Cerebellar cortex (tissue), 1 donor: ENCODE measurements around the gene RABAC1.

Experiments
- DNase-seq: peaks from one replicate; pipeline ENCODE4 v3.0.0-alpha.2; 2015; ENCODE audit warnings: low spot score

The RABAC1 gene

DNA sequence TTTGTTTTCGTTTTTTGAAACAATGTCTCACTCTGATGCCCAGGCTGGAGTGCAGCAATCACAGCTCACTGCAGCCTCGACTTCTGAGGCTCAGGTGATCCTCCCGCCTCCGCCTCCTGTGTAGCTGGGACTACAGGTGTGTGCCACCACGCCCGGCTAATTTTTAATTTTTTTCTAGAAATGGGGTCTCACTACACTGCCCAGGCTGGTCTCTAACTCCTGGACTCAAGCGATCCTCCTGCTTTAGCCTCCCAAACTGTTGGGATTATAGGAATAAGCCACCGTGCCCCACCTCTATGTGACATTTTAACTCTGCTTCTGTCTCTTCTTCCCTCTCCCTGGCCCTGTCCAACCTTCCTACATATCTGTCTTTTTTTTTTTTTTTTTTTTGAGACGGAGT is 29.8 kb upstream of the RABAC1 start:
- DNase-seq: no peak

DNA sequence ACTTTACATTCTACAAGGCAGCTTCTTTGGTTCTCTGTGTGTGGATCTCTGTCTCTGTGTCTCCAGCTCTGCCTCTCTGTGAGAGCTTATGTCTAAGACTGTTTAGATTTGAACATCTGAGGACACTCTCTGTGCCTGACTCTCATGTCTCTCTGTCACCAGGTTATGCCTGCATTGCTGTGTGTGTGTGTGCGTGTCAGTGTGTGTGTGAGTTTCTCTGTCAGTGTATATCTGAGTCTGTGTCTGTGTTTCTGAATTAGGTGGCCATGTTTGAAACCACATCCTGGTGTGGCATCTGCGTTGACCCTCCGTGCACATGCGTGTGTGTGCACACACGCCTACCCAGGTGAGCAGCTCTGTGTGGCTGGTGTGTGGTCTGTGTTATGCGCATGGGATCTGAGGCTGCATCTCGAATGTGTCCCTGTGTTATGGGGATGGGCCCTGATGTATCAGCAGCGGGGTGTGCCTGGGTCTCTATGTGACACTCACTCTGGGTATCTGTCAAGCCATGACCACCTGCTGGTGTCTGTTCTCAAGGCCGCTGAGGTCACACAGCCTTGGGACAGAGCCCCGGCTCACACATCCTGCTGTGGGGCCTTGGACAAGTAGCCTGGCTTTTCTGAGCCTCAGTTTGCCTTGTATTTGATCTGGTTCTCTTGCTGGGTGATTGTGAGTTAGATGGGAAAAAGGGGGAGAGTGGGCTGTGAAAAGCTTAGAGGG is 28.2 kb upstream of the RABAC1 start:
- DNase-seq: no peak

DNA sequence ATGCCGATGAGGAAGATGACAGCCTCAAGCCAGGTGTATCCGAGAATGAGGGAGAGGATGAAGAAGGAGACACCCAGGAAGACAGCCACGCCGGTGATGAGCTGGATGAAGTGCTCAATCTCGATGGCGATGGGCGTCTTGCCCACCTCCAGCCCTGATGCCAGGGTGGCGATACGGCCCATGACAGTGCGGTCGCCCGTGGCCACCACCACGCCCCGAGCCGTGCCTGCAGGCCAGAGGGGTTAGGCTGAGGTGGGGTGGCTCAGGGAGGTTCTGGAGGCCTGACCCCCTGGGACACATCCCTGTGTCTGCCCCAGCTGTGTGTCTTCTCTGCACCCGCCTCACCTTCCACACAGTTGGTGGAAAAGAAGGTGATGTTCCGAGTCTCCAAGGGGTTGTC is 25.8 kb upstream of the RABAC1 start:
- DNase-seq: no peak

DNA sequence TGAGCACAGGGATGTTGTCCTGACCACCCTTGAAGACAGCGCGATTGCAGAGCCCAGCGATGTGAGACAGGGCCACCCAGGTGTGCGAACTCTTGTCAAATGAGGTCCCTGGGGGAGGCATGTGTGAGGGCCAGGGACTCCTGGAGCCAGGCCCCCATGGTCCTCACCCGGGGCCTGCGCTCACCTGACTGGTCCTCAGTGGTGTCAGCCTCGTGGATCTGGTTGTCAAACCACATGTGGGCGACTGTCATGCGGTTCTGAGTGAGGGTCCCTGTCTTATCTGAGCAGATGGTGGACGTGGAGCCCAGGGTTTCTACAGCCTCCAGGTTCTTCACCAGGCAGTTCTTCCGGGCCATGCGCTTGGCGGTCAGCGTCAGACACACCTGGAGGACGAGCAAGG is 22.6 kb upstream of the RABAC1 start:
- no peak for DNase-seq

DNA sequence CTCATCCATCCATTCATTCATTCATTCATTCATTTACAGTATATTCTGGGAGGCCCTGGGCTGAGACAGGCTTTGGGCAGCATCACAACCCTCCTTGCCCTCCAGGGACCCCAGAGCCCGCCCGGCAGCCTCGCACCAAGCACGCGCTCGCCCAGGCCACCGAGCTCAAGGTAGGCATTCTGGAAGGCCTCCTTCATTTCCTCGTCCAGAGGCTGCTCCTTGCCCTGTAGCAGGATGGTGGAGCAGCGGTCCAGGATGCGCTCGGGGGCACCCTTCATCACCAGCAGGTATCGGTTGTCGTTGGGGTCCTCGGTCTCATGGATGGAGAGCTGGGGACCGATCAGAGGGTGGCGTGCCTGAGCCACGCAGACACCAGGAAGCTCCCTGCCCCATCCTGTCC is 19.3 kb upstream of the RABAC1 start:
- DNase-seq: no peak

DNA sequence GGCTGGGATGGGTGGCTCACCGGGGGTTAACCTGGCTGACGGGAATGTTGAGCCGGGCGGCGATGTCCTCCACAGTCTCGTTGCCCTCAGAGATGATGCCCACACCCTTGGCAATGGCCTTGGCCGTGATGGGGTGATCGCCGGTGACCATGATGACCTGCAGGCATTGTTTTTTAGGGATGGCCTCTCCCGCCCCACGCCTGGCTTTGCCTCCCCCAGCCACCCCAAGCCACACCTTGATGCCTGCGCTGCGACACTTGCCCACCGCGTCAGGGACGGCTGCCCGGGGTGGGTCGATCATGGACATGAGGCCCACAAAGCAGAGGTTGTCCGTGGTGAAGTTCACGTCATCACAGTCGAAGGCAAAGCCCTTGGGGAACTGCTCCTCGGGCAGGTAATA is 18.8 kb upstream of the RABAC1 start:
- DNase-seq: no peak

DNA sequence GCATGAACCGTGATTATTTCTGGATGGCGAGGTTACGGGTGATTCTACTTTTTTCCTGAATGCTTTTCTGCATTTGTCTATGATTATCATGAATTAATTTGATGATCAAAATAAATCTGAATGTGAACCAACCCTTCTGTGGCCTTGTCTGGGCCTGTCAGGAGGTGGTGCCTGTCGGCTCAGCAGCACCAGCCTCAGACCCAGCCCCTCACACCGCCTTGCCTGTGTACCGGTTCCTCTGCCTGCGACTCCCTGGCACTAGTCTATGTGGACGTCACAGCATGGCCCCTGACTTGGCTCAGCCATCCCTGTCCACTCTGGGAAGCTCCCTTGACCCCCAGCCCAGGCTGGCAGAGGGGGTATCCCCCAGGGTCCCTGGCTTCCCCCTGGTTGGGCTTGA is 15.5 kb upstream of the RABAC1 start:
- no peak for DNase-seq

DNA sequence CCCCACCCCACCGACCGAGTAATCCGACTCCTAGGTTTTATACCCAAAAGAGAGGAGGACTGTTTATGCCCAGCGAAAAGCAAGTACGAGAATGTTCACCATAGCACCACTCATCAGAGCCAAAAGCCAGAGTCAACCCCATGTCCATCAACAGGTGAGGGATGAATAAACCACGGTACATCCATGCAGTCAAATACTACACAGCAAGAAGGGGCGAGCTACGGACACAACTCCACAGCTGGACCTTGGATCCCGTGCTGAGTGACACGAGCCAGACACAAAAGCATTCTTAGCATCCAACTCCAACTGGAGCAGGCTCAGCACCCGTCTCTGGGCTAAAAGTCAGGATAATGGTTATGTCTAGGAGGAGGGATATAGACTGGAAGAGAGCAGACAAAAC is 12.2 kb upstream of the RABAC1 start:
- DNase-seq: no peak

DNA sequence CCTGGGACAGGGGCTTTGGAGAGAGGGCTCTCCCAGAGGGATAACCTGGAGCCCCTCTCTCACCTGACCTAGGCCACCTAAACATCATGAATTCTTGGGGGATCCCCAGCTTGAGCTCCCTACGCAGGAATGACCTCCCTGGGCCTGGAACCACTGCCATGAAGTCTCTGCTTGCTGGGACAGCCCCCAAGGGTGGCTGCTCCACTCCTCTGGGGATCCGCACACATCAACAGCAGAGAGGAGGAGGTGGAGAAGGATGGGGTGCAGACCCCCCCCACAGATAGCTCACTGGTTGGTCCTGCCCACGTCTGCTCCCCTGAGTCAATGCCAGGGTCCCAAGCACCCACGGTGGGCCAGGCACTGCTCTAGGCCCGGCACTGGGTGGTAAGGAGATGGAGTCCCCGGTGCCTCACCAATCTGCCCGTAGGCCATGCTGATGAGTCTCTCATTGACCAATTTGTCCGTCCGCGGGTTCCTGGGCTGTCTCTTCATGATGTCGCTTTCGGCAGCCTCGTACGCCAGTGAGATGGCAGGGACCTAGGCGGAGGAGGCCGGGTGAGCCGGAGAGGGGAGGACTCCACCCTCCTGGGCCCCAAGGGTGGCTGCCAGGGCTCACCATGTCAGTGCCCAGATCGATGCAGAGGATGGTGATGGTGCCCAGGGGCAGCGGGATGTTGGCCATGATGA is 10.8 kb upstream of the RABAC1 start:
- DNase-seq: no peak

DNA sequence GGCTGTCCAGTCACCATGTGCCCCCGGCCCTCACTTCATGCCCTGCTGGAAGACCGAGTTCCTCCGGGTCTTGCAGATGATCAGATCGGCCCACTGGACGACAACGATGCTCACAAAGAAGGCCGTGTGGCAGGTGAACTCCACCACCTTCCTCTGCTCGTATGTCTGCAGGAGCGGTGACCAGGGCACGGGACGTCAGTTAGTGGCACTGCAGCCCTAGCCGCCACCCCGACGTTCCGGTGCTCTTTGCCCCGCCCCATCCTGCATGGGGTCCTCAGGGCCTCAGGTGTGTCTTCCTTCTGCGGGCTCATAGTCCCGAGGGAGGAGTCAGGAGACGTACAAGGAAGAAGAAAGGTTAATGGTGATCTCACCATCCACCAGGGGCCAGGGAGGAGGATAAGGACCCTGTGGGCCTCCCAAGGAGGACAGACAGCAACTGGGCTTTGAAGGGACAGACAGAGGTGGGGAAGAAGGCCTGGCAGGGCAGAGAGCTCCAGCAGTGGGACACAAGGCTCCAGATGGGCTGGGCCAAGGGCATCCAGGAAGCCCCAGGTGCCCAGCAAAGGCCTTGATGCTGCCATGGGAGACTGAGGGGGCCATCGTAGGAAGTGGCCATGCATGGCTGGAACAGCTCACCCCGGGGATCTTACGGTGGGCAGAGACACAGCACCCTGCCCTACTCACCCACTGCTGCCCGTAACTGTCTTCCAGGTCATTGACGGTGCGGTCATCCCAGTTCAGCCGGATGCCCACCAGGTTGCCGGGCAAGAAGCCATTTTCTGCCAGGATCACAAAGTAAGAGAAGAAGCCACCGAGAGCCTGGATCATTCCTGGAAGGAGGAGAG is 9.9 kb upstream of the RABAC1 start:
- DNase-seq: no peak

DNA sequence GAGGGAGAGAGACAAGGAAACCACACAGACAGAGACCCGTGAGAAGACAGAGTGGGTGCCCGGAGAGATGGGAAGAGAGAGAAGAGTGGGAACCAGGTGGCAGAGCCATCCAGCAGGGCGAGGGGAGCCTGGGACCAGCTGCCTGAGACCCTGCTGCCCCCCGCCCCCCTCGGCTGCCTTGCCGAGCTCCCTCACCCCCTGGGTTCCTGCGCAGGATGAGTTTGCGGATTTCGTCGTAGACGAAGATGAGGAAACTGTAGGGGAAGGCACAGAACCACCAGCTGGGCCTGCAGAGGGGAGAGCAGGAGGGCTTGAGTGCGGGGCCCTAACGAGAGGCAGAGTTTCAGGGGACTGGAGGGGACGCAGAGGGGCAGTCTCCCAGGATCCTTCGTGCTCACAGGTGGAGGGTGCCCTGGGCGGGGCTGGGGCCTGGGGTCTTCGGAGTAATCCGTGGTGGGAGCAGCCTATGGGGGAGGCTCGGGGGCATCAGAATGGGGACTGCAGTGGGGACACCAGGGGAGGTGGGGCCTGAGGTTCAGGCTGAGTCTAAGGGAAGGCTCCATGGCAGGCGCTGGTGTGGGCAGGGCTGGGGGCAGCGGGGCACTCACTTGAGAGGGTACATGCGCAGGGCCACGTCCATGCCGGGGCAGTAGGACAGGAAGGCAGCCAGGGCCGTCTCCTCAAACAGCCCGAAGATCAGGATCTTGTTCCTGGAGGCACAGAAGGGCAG is 8.1 kb upstream of the RABAC1 start:
- no peak for DNase-seq

DNA sequence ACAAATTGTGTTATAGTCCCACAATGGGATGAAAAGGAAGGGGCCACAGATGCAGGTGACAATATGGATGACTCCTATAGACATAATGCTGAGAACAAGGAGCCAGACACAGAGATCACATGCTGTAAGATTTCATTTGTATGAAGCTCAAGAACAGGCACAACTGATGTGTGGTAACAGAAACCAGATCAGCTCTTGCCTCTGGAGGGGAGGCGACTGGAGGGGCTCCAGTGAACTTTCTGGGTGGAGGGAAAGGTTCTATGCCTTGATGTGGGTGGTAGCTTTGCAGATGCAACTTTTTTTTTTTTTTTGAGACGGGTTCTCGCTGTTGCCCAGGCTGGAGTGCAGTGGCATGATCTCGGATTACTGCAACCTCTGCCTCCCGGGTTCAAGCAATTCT is 6.0 kb upstream of the RABAC1 start:
- DNase-seq: no peak

DNA sequence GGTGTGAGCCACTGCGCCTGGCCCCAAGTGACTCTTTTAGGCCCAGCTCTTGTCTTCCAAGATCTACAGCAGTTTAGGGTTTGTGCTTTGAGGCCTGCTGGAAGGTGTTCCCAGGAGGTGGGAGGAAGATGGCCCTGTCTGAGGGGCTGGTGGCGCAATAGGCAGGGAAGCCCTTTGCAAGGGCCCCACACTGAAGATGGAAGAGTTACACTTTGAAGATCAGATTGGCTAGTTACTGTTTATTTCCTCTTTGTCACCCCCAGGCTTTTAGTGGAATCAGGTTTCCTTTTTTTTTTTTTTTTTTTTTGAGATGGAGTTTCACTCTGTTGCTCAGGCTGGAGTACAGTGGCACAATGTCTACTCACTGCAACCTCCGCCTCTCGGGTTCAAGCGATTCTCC is 1.9 kb upstream of the RABAC1 start:
- DNase-seq: no peak

DNA sequence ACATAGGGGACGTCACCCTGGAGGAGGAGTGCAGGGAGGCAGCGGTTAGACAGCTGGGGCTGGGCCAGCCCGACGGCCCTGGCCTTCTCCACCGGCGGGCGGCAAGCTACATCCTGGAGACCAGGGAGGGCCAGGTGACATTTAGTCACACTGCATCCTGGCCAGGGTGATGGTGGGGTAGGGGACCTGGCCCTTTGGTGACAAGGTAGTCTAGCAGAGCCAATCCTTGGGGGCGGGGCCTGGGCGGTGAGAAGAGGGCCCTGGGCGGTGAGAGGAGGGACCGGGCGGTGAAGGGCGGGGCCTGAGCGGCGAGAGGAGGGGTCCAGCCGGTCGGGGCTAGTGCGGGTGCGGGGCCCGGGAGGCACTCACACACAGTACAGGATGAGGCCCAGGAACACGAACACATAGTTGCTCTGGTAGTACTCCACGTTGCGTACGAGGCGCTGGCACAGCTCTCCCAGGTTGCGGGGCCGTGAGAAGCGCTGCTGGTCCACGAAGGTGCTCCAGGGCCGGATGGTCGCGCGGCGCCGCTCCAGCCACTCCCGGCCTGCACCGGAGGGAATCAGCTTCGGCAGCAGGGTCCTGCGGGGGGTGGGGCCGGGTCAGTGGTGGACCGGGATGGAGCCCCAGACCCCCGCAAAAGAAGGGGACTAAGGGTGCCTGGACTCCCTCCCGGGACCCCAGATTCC is 610 bp downstream of the RABAC1 start:
- DNase-seq: peak; percentile 82

DNA sequence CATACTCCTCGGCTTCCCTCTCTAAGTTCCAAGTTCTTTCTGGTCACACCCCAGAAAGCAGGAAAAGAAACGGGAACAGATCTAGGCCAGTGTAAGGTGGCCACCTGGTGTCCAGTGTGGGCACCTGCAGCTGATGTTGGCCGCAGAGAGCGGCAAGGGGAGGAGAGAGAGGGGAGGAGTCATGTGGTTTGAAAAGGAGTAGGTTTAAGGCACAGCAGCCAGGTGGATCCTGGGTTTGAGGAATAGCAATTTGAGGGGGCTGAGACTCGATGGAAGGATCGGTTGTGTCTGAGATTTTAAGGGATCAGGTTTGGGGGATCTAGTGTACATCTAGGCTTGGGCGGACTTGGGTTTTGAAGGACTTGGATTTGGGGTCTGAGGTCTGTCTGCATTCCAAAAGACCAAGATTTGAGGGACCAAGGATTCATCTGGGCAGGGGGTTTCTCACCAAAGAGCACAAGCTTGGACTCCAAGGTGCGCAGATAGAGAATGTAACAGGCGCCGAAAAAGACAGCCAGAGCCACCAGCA is 1.2 kb downstream of the RABAC1 start:
- peak; percentile 93 for DNase-seq

DNA sequence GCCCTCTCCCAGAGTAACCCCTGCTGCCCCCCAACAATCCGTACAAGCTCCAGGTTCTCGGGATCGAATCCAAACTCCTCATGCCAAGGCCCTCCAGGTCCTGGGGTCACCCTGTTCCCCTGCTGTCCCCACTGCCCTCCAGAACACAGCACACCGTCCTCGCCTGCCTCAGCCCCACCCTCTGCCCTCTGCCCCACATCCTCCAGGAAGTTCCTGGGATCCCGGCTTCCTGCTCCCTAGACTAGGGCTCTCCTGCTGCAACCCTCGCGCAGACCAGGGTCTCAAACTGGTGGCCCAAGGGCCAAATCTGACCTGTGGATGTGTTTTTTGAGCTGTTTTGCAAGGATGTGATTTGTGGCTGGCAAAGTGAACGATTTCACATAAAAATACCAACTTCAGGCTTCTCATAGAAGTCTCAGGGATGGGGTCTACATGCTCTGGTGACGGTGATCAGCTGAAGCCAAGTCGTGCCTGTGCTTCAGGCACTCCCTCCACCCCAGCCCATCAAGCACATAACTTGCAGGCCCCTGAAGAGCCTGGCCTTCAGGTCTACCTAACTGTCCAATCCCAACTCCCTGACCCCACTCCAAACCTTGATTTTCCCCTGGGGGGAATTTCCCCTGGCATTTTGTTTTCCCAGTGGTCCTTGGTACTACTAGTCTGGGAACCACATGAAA is 1.8 kb downstream of the RABAC1 start:
- DNase-seq: no peak

DNA sequence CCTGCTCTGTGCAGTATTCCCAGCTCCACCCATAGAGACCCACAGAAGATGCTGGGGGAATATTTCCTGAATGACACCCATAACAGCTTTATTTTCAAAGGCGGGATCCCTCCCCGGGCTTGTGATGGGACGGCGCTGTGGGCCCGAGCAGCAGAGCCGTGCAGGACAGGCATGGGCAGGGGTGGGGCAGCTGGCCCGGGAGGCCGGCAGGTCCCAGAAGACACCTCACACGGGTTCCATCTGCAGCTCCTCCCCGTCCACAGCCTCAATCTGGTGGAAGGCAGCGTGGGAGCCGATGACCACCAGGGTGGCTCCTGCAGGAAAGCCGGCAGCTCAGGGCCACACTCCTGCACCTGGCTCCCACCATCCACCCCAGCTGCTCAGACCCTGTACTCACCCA is 2.5 kb downstream of the RABAC1 start:
- no peak for DNase-seq

DNA sequence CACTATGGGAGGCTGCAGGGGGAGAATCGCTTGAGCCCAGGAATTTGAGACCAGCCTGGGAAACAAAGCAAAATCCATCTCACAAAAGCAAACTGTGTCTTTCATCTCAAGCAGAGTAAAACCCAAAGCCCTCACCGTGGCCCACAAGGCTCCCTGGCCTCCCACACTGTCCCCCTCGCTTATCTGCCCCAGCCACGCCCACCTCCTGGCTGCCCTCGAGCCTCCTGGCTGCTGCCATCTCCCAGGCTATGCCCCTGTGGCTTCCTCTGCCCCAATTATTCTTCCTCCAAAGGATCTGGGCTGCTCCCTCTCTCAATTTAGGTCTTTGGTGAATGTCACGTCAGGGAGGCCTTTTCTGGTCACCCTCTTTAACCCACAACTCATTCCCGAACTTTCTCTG is 3.6 kb downstream of the RABAC1 start:
- no peak for DNase-seq

DNA sequence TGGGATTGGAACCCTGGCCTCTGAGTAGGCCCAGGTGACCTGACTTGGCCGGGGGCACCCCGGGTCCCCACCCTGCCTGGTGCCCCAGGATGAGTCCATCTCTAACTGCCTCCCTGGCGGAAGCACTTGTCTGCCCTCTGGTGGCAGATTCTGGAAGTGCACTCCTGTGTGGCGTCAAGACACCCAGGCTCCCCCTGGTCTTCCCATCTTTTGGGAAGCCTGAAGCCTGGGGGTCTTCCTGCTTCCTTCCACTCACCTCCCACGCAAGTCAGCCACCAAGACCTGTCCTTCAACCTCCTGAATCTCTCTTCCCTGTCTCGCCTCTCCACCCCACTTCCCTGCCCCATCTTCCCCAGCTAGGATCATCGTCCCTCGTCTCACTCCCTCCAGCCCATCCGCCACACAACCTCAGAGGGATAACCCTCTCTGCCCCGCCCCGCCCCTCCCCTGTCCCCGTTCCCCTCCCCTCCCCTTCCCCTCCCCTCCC is 7.4 kb downstream of the RABAC1 start:
- DNase-seq: peak; percentile 70

DNA sequence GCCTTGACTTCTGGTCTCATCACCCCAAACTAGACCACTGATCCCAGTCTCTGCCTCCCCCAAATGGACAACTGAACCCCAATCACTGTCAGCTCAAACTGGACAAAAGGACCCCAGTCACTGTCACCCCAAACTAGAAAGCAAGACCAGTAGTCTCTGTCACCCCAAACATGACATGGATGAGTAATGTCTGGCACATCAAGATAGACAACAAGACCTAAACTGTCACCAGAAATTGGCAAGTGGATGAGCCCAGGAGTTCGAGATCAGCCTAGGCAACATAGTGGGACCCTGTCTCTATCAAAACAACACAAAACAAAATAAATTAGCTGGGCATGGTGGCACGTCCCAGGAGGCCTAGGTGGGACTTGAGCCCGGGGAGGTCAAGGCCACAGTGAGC is 12.0 kb downstream of the RABAC1 start:
- no peak for DNase-seq
